GM03348 (cell line): ENCODE results near the gene SHISA4.
"Not testable (repeated sequence)": the region's sequence is repeated elsewhere in the genome, so short reads cannot be mapped to it uniquely, and the experiment has no call there.

Source experiments
- DNase-seq: peaks from one replicate; pipeline ENCODE4 v3.0.0; 2012; ENCODE audit warnings: low spot score

The SHISA4 gene

GRCh38 chr1:201888282-201889089, at the start of gene SHISA4:
Gene SHISA4 (plus strand): TSS chr1:201888898. CDS start chr1:201888995, 97 bp downstream.
- DNase-seq, result peak; percentile 89

- DNase-seq, result not testable (repeated sequence)
Observed at GRCh38 chr1:201839089-201839488, 49.6 kb upstream of the SHISA4 start.

- no peak for DNase-seq
Observed at GRCh38 chr1:201840055-201840454, 48.6 kb upstream of the SHISA4 start.

GRCh38 chr1:201840490-201840889, 48.2 kb upstream of the SHISA4 start:
- no peak for DNase-seq

- DNase-seq, result no peak
Observed at GRCh38 chr1:201841265-201841912, 47.3 kb upstream of the SHISA4 start.

- peak; percentile 19 for DNase-seq
Observed at GRCh38 chr1:201842472-201843027, 46.1 kb upstream of the SHISA4 start.

GRCh38 chr1:201845331-201846083, 43.2 kb upstream of the SHISA4 start:
- DNase-seq, result no peak

- DNase-seq, result no peak
Observed at GRCh38 chr1:201847150-201847549, 41.5 kb upstream of the SHISA4 start.

GRCh38 chr1:201848230-201848629, 40.5 kb upstream of the SHISA4 start:
- DNase-seq, result no peak

GRCh38 chr1:201849372-201850052, 39.2 kb upstream of the SHISA4 start:
- DNase-seq, result no peak

- peak; percentile 77 for DNase-seq
Observed at GRCh38 chr1:201850053-201850397, 38.7 kb upstream of the SHISA4 start.

- DNase-seq, result no peak
Observed at GRCh38 chr1:201851949-201852348, 36.7 kb upstream of the SHISA4 start.

- DNase-seq, result not testable (repeated sequence)
Observed at GRCh38 chr1:201856722-201857121, 32.0 kb upstream of the SHISA4 start.

GRCh38 chr1:201859424-201859823, 29.3 kb upstream of the SHISA4 start:
- no peak for DNase-seq

GRCh38 chr1:201861448-201861847, 27.2 kb upstream of the SHISA4 start:
- no peak for DNase-seq

- DNase-seq, result no peak
Observed at GRCh38 chr1:201870397-201870796, 18.3 kb upstream of the SHISA4 start.

- DNase-seq, result no peak
Observed at GRCh38 chr1:201874672-201875071, 14.0 kb upstream of the SHISA4 start.

GRCh38 chr1:201876148-201876818, 12.4 kb upstream of the SHISA4 start:
- DNase-seq, result no peak

GRCh38 chr1:201877877-201878401, 10.8 kb upstream of the SHISA4 start:
- peak; percentile 71 for DNase-seq

- no peak for DNase-seq
Observed at GRCh38 chr1:201880928-201881571, 7.6 kb upstream of the SHISA4 start.

- no peak for DNase-seq
Observed at GRCh38 chr1:201881617-201882016, 7.1 kb upstream of the SHISA4 start.
